Stomach (tissue), 9 donors: ENCODE data around the gene CPLX4. TPM values are rescaled to one million over a fixed set of nuclear protein-coding genes. Genes with fewer than 3 reads are reported as not detected.

ENCODE experiments used
- DNase-seq, 2 donors: peaks; one replicate each; pipeline versions ENCODE4 v3.0.0 to v3.0.0-alpha.2; 2013 to 2019
- H3K27ac ChIP-seq, 5 donors: fragments of 200-600 bp in 4 of 5; sonication (generic) in 4 of 5; one replicate each; pipeline ENCODE4 v1.5.1; 2013 to 2019; ENCODE audit warnings: mild to moderate bottlenecking in 1 of 5, moderate library complexity in 1 of 5
- H3K27me3 ChIP-seq, 3 donors: fragments of 200-600 bp; sonication (generic); one replicate each; pipeline ENCODE4 v1.5.1; 2017 to 2019; ENCODE audit warnings: mixed run types in 1 of 3
- H3K36me3 ChIP-seq, 4 donors: fragments of 200-600 bp; sonication (generic); 1 replicate in 3 of 4; 2 replicates in 1 of 4; pipeline ENCODE4 v1.5.1; 2016 to 2019
- H3K4me1 ChIP-seq, 4 donors: fragments of 200-600 bp; sonication (generic); one replicate each; pipeline ENCODE4 v1.5.1; 2016 to 2019
- H3K4me3 ChIP-seq, 4 donors: fragments of 200-600 bp; sonication (generic) in 3 of 4; one replicate each; pipeline ENCODE4 v1.5.1; 2016 to 2019; ENCODE audit warnings: mild to moderate bottlenecking in 1 of 4
- H3K9me3 ChIP-seq, 4 donors: fragments of 200-600 bp; sonication (generic); one replicate each; pipeline ENCODE4 v1.5.1; 2016 to 2019
- EP300 ChIP-seq: sonication (generic); formaldehyde crosslinking; IDR thresholded peaks from one replicate; pipeline ENCODE4 v1.6.1; 2017; ENCODE audit warnings: antibody characterized with exemption
- POLR2A ChIP-seq, 4 donors: fragments of 450-650 bp; IDR thresholded peaks; one replicate each; pipeline ENCODE4 v1.6.1; 2016; ENCODE audit warnings: antibody characterized with exemption in 4 of 4, control low read depth in 2 of 4, mild to moderate bottlenecking in 1 of 4, moderate library complexity in 1 of 4
- POLR2AphosphoS5 ChIP-seq, 3 donors: sonication (generic); formaldehyde crosslinking; IDR thresholded peaks; one replicate each; pipeline ENCODE4 v1.6.1; 2016; ENCODE audit warnings: antibody characterized with exemption in 3 of 3
- WGBS, 5 donors: extraction: QIAGEN DNeasy Blood & Tissue Kit in 3 of 5; methylation state at CpG; one replicate each; pipeline versions ENCODE4 v1.1.5 to v1.1.7; 2013 to 2018; 5-methylcytosine and 5-hydroxymethylcytosine counted together
- intact Hi-C: fragments of 100-400 bp; cut with DNase I; formaldehyde crosslinking; loops from one replicate; pipeline ENCODE4 v1.15.1; 2023; ENCODE audit warnings: low total_unique reads
- polyA plus RNA-seq, 3 donors: library from polyadenylated mRNA; stranded (reverse); fragments of 200-250 nt; gene quantifications; one replicate each; pipeline ENCODE4 v1.2.3, GENCODE V29; 2013
- total RNA-seq, 5 donors: library from RNA; depleted of rRNA; stranded (reverse); fragments of >200 nt; gene quantifications; one replicate each; pipeline versions ENCODE4 v1.1.0 to v1.2.3, GENCODE V29; 2014 to 2016
- TF ChIP-seq, protein P1 (sequence below), 7 experiments: fragments of 450-650 bp in 4 of 7; fragments of 200-600 bp in 3 of 7; sonication (generic) in 3 of 7; IDR thresholded peaks; one replicate each; pipeline ENCODE4 v1.5.1; 2016 to 2019; ENCODE audit warnings: antibody characterized with exemption in 7 of 7, control low read depth in 2 of 7, mild to moderate bottlenecking in 1 of 7
- donor health status: healthy with polysubstance abuse.
- donor health status: Bipolar disorder and iron deficiency.
- donor health status: healthy.

CPLX4 gene
- total and polyA plus RNA-seq, 8 donors: not detected

DNA sequence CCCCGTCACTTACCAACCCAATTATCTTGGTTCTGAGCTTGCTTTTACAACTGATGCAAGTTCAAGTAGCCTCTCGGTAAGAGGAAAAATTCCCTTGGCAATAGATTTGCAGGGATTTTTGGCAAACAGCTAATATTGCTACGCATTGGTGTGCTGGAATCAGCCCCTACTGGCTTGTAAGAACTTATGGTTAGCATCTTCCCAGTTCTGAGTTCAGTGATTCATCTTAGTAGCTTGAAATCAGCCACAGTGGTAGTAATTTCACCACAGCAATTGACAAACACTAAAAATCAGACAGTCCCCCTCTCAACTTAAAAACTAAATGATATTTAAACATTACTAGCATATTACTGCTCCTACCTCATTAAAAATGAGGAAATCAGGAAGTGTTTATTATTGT, 39.3 kb downstream of the CPLX4 start:
- intact Hi-C loops: no loop called here

DNA sequence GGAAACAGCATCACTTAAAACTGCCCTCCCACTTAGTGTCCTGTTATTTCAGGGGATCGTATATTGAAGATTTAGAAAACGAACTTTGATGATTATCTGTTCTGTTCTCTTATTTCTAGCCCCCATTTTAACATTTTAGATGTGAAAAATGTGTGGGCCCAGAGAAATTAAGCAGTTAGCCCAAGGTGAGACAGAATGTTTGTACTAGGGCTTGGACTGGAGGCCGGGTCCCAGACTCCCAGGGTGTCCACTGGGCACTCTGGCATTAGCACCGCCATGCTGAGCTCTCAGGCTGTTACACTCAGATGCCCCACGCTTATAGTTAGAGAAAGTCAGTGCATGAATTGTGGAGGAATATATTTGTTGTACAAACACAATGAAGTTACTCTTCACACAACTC, 39.7 kb downstream of the CPLX4 start:
- no peaks in the 10 kb centered on the region for H3K9me3 ChIP-seq
- H3K27me3 ChIP-seq: peaks cover 0 to 100% (median 51%) of the 10 kb centered on the region in 3 donors
- WGBS, 5 donors: 53 to 70% (median 69%) methylated on average over 5 of the region's 5 CpGs
- H3K27ac ChIP-seq: no peak overlapping the region
- H3K4me3 ChIP-seq: no peak overlapping the region
- H3K4me1 ChIP-seq: peaks cover 3 to 5% (median 5%) of the 10 kb centered on the region in 4 donors
- TF ChIP-seq EP300 (no peak), POLR2AphosphoS5 (IDR thresholded peaks at IDR 0.05) (no peak), POLR2A (IDR thresholded peaks at IDR 0.05) (no peak)
- TF ChIP-seq, protein P1, sequence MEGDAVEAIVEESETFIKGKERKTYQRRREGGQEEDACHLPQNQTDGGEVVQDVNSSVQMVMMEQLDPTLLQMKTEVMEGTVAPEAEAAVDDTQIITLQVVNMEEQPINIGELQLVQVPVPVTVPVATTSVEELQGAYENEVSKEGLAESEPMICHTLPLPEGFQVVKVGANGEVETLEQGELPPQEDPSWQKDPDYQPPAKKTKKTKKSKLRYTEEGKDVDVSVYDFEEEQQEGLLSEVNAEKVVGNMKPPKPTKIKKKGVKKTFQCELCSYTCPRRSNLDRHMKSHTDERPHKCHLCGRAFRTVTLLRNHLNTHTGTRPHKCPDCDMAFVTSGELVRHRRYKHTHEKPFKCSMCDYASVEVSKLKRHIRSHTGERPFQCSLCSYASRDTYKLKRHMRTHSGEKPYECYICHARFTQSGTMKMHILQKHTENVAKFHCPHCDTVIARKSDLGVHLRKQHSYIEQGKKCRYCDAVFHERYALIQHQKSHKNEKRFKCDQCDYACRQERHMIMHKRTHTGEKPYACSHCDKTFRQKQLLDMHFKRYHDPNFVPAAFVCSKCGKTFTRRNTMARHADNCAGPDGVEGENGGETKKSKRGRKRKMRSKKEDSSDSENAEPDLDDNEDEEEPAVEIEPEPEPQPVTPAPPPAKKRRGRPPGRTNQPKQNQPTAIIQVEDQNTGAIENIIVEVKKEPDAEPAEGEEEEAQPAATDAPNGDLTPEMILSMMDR (IDR thresholded peaks at IDR 0.05): no peak
- no peaks in the 10 kb centered on the region for H3K36me3 ChIP-seq
- DNase-seq: no peak
- intact Hi-C loops: no loop called here

More for the DNA sequence above, 39.3 kb downstream of the CPLX4 start:
- DNase-seq: no peak
- 61 to 77% (median 70%) methylated on average over 3 of the region's 3 CpGs for WGBS, 5 donors
- Histone ChIP-seq H3K27ac (no peak overlapping the region), H3K4me3 (no peak overlapping the region), H3K36me3 (no peaks in the 10 kb centered on the region), H3K27me3 (peaks cover 0 to 100% (median 51%) of the 10 kb centered on the region in 3 donors), H3K4me1 (peaks cover 0 to 1% (median under 1%) of the 10 kb centered on the region in 4 donors), H3K9me3 (no peaks in the 10 kb centered on the region)
- TF ChIP-seq EP300 (no peak), POLR2A (IDR thresholded peaks at IDR 0.05) (no peak), POLR2AphosphoS5 (IDR thresholded peaks at IDR 0.05) (no peak)
- TF ChIP-seq, protein P1 (IDR thresholded peaks at IDR 0.05): no peak

DNA sequence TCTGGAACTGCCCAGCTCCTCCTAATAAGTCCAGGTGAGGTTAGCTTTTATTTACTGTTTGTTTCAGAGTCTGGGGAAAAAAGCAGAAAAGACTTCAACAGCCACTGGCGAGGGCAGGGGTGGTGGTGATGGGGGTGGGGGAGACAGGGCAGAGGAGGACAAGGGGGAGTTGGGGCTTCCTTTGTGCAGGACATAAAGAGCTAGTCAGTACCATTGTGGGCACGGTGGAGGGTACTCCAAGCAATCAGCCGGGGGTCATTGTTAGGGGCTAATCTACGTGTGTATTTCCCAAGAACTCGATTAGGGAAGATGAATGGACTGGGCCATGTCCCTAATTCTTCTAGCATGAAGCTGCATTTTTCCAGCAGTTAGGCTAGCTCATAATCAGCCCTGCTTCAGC, 42.4 kb downstream of the CPLX4 start:
- 20 to 26% (median 24%) methylated on average over 5 of the region's 5 CpGs for WGBS, 5 donors
- Histone ChIP-seq H3K36me3 (no peaks in the 10 kb centered on the region), H3K4me1 (peaks cover 18 to 28% (median 25%) of the 10 kb centered on the region in 4 donors), H3K27ac (no peak overlapping the region), H3K9me3 (peaks cover 0 to 11% (median 0%) of the 10 kb centered on the region in 4 donors), H3K4me3 (no peak overlapping the region), H3K27me3 (peaks cover 15 to 100% (median 72%) of the 10 kb centered on the region in 3 donors)
- no peak for TF ChIP-seq POLR2A (IDR thresholded peaks at IDR 0.05)
- TF ChIP-seq EP300: no peak
- no peak for TF ChIP-seq POLR2AphosphoS5 (IDR thresholded peaks at IDR 0.05)
- TF ChIP-seq, protein P1 (IDR thresholded peaks at IDR 0.05): no peak
- intact Hi-C loops: no loop called here
- no peak for DNase-seq

DNA sequence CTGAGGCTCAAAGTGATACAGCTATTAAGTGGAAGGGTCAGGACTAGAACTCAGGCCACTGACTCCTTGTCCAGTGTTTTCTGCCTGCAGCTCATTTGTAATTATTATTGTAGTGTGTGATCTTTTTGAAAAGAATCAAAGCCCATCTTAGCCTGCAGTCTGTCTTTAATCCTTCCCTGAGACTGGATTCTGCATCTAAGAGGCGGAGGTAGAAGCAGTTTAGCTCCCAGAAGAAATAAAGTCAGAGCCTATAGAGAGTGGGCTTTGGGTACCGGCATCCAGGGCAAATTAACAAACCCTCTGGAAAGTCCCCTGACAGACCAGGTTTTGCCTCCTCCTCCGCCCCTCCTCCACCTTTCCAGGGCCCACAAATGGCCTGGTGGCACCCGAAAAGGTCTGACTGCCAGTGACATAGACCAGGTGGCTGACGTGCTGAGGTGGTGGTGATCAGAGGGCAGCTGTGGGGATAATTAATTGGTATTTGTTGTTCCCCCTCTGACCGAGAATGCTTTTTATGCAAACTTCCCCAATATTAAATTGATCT, 43.0 kb downstream of the CPLX4 start:
- intact Hi-C loops: no loop called here
- DNase-seq: no peak
- H3K27ac ChIP-seq: no peak overlapping the region
- WGBS, 5 donors: 20 to 38% (median 25%) methylated on average over 4 to 6 of the region's 6 CpGs
- H3K4me3 ChIP-seq: no peak overlapping the region
- H3K9me3 ChIP-seq: peaks cover 0 to 11% (median 0%) of the 10 kb centered on the region in 4 donors
- no peaks in the 10 kb centered on the region for H3K36me3 ChIP-seq
- TF ChIP-seq EP300 (no peak), POLR2A (IDR thresholded peaks at IDR 0.05) (no peak)
- peaks cover 15 to 100% (median 77%) of the 10 kb centered on the region in 3 donors for H3K27me3 ChIP-seq
- peaks cover 18 to 28% (median 25%) of the 10 kb centered on the region in 4 donors for H3K4me1 ChIP-seq

DNA sequence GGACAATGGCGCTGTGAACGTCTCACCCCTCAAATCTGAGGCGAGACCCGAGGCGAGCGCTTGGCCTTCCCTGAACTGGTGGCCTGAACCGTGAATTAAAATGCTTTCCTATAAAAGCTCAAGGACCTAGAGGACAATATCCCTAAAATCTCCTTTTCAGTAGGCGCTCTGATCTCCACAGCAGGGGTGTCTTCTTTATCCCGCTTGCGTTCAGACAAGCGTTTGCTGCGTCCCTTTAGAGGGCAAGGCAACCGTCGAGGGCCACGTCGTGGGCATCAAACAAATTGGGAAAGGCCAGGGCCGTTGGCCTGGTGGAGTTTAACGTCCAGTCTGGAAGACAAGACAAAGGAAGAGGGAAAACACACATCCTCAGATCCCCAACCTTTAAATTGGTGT, 43.9 kb downstream of the CPLX4 start:
- Histone ChIP-seq H3K9me3 (peaks cover 0 to 11% (median 0%) of the 10 kb centered on the region in 4 donors), H3K27ac (no peak overlapping the region), H3K4me1 (peaks cover 18 to 32% (median 26%) of the 10 kb centered on the region in 4 donors), H3K4me3 (no peak overlapping the region), H3K36me3 (no peaks in the 10 kb centered on the region), H3K27me3 (peaks cover 15 to 100% (median 81%) of the 10 kb centered on the region in 3 donors)
- 11 to 18% (median 14%) methylated on average over 16 to 18 of the region's 18 CpGs for WGBS, 5 donors
- no peak for DNase-seq
- TF ChIP-seq POLR2A (IDR thresholded peaks at IDR 0.05) (no peak), POLR2AphosphoS5 (IDR thresholded peaks at IDR 0.05) (no peak), EP300 (no peak)
- TF ChIP-seq, protein P1 (IDR thresholded peaks at IDR 0.05): no peak
- intact Hi-C loops: no loop called here
